GM18517 (cell line): ENCODE data around the gene A2M.

ENCODE experiments used
- ATAC-seq: cut with Tn5 transposase; IDR thresholded peaks from one replicate; pipeline ENCODE4 v1.9.1; 2021; ENCODE audit warnings: mild to moderate bottlenecking, moderate library complexity; ENCODE audit not compliant: unreplicated experiment

A2M gene

DNA sequence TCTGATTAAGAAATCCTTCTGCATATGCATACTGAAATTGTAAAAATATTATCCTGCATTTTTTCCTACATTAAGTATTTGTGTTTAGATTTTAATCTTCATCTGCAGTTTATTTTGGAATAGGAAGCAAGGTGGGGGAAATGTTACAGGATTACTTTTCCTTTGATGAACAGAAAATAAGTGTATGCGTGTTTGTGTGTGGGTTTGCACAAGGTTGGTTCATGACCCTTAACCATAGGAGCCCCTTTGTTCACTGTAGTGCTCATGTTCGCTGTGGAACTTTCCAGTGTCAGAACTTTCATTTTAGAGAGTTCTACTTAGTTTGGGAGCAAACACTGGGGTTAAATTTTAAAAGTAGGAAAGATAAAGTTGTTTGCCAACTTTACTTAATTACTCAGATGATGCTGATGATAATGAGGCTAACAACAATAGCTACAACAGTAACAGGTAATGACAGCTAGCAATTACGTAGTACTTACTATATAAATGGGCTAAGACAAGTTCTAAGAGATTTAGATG lies 6.4 kb upstream of the A2M start:
- no peak for ATAC-seq

DNA sequence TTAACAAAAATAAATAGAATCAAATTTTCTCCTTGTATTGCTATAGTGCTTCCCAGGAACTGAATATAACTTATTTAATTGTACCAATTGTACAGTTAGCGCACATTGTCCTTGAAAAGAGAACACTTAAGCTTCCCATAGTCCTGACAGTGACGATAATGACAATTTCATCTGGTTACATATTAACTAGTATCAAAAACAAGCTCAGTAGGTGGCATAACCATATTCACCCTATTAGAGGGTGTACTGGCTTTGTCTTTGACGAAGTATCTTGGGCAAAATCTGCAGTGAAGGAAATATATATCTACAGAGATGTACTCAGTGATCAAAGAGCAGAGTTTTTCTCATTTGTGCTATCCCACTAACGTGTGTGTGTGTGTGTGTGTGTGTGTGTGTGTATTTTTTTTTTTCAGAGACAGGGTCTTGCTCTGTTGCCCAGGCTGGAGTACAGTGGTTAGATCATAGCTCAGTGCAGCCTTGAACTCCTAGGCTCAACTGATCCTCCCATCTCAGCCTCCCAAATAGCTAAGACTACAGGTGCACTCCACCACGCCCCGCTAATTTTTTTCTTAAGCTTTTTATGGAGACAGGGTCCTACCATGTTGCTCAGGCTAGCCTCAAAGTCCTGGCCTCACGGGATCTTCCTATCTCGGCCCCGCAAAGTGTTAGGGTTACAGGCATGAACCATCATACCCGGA lies 4.9 kb upstream of the A2M start:
- no peak for ATAC-seq

DNA sequence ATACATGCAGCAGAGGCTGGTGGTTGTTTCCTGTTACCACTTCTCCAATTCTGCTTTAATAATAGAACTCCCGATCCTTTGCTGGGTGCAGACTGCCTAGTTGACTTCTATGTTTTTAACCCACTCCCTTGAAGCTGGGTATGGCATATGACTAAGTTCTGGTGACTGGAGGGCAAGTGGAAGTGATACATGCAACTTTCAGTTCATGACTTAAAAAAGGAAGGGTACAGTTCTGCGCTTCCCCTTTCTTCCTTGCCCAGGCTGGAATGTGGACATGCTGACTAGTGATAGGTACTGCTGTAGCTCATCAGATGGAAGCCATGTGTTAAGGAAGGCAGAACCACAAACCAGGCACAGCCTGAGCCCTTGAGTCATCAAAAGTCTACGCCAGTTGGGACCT lies 2.4 kb upstream of the A2M start:
- ATAC-seq: peak; percentile 46

DNA sequence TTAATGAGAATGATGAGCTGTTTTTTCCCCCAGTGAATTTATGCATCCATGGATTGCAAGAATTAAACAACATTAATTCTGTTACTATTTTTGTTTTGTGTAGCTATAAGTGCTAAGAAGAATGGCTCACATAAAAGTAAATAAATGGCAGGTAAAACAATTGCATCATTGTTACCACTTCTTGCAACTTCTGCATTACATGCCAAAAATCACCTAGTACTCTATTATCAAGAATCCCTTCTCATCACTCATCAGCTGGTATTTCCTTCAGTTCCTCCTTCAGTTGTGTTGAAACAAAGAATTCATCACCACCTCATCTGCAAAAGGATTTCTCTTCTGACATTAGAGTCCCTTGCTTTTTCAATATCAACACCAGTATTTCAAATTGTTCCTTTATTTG lies 773 bp downstream of the A2M start:
- ATAC-seq: no peak

DNA sequence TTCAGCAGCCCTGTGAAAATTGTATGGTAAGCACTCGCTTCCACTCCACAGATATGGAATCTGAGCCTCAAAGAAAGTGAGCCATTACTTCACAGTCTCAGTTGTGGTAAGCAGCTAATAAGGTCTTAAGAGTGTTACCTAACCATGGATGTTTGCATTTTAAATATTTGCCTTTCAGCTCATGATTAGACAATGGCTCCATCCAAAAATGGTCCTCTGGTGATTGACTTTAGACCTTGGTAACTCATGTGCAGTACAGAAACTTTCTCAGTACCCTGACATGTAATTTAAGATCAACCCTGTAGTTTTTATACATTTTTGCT lies 1.8 kb downstream of the A2M start:
- ATAC-seq: no peak

DNA sequence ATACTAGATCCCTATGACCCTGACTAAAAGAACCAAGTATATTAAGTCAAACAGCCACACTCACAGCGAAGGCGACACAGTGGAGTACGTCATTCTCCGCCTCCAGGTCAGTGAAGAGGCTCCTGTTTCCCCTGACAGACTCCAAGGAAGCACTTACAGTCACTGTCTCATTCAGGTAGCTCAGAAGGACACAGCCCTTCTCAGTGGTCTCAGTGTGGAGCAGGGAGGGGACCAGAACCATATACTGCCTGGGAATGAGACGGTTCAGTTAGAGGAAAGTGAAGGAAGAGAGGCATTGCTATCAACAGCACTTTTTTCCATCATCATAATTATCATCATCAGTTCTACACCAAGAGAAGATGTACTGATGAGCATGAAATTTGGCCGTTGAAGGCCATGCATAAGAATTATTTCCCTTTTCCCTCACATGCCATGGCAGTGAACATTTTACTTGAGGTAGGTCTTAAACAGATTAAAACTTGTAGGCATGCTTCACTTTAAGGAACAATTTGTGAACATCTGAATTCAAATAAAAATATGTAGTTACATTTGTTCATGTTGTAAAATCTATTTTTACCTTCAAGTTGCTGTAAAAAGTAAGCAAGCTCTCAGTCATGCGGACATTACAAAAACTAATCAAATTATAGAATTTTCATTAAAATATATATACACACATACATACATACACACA lies 2.3 kb downstream of the A2M start:
- ATAC-seq: no peak

DNA sequence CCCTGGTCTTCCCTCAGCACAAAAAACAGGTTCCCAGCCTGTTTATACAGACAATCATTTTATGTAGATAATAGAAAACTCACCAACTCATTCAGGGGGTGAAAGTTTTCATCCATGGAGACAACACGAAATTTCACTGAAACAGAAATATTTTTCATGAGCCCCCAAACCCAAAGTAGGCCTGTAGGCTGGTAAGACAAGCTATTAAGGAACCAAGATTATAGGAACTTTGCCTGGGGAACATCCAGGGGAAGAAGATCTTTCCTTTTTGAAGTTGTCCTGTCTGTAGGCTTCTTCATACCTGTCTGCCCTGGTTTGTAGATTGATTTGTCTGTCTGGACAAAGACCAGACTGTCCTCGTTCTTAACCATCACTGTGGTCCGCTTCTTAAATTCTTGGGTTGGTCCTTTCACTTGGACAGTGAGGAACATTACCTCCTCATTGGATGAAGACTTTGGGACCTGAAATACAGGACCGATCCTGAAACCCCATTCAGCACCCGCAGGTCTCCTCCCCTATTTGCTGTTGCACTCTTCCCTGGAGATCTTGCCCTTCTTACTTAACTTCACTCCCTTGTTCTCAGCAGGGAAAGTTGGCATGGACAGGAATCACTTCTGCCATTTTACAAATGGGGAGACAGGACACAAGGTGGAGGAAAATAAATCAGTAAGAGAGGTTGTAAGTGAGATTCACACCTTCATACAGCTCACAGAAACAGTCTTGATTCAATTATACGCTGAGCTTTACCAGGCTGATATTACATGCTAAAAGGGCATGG lies 3.5 kb downstream of the A2M start:
- no peak for ATAC-seq

DNA sequence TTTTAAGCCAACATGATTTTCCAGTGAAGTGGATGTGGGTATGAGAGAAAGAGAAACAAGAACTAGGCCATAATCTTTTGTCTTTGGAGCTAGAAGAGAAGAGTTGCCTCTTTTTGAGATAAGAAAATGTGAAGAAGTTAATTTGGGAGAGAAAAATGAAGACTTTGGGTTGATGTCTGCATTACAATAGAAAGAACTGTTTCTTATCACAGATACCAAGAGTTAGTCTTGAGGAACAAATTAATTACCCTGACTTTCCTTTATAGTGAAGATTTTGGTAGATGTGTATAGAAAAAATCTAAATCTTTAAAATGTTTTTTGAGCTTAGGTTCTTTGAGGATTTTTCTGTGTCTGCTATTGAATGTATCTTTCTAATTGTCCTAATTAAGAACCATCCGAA lies 4.2 kb downstream of the A2M start:
- no peak for ATAC-seq

DNA sequence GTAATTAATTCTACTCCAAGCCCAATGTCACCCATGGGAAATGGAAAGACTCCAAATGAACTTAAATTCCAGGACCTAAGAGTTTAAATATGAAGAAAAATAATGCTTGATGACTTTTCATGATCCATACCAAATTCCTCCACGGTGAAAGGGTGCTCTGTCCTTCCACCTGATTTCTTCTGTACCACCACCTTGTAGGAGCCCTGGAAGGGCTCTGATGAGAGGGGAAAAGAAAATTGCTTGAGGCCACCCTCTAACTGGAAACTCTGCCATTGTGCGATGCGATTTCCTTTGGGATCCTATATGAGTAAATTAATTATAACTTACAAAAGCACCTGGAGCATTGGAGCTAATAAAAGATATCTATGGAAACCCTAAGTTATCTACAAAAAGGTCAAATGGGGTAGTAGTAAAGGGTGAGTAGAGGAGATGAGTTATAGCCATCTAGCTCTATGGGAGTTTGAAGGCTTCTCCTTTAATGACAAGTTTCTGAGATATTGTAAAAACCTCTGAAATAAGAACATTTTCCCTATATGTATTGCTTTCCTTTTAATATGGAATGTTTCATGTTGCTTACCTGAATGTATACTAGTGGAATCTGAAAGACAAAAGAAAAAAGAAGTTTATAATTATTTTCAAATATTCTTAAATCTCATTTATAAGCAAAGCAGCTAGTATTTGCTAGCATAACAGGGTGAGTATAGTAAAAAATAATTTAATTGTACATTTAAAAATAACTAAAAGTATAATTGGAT lies 5.8 kb downstream of the A2M start:
- ATAC-seq: no peak

DNA sequence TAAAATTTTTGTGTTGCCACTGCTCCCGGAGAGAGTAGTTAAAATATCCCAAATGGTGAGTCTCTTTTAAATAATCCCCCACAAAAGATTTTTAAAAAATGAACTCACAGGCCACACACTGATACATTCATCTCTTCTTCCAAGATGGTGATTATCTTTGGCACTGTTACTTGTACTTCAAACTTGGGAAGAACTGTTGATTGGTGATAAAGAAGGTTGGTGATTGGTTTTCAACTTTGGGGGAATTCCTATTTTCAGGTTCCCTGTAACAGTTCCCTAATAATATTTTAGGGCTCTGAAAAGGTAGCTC lies 6.6 kb downstream of the A2M start:
- no peak for ATAC-seq

DNA sequence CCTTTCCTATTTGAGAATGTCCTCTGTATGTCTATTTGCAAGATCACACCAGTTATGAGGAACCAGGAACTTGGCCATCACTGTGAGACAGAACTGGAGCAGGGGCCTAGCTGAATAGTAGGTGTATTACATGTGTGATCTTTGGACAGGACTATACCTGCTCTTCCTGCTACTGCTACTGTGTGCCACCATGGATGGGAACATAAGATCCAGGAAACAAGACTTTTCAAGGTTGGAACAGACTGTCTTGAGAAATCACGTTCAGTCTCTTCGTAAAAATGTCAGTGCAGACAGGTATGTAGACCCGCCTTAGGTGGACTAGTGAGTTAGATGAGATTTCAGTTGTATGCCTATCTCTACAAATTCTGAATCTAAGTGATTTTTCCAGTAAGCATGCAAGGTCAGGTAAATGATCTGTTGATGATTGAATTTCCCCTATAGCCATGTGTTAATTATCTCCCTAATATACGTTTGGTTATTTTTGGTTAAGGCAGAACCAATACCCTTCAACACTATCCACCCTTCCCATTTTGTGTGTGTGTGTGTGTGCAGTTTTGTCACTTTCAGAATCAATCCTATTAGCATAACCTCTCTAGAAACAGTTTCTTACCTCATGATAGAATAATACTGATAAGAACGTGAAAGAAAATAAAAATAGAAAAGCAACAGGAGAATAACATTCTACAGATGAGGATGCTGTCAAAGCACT lies 7.1 kb downstream of the A2M start:
- ATAC-seq: no peak

DNA sequence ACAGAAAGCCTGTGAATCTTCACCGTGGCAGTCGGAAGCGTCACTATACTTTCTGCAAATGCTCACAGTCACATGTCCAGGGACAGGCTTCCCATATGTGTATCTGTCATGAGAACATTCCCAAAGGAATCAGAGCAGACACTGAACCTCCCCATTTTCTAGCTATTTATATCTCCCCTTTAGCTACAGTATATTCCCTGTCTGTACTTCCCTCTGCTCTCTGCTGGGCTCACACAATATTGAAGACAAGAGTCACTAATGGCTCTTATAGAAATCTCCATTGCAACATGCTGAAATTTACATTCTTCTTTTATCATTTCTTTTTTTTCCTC lies 8.2 kb downstream of the A2M start:
- no peak for ATAC-seq

DNA sequence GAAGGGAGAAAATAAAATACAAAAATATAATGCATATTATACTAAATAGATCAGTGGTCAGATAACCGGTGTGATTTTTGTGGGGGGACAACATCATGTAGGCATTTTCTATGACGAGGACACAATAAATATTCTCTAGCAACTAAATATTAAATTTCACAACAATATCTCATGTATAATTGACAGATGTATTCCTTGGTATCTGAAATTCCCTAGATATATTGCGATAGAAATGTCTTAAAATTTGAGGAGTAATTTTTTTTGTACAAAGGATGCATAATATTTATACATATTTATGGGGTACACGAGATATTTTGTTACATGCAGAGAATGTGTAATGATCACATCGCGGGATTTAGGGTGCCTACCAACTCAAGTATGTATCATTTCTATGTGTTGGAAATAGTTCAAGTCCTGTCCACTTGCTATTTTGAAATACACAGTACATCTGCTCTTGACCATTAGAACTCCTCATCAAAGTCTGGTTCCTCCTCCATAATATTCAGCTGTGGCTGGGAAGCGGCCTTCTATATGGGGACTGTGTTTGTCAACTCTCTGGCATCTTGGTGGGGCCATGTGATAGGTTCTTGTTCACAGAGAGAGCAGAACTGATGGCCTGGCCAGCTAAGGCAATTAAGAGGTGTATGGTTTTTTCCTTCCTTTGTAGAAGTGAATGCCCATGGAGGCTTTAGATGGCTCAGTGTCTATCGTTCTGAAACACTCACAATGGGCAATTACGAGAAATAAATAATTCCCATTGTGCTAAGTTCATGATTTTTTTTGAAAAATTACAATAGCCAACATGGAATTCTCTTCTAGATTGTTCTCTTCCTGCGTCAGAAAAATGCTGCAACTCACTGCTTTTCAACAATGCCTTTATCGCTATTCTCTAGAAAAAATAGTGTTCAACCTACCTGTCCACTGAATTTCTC lies 8.8 kb downstream of the A2M start:
- no peak for ATAC-seq

DNA sequence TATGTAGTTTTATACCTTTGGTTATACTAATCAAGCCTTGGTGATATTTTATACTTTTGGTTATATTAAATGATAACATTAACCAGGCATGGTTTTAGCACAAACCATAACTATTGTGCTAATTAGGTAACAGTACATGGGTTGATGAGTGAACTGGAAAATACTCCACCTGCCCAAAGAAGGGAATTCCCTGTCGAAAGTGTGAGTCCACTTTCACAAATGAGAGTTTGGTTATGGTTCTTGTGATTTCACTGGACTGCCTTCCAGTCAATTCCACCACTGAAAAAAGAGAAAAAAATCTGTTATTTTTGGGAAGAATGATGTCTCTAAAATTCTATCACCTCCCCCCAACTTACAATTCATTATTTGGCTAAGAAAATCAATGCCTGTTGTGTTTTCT lies 9.7 kb downstream of the A2M start:
- no peak for ATAC-seq

DNA sequence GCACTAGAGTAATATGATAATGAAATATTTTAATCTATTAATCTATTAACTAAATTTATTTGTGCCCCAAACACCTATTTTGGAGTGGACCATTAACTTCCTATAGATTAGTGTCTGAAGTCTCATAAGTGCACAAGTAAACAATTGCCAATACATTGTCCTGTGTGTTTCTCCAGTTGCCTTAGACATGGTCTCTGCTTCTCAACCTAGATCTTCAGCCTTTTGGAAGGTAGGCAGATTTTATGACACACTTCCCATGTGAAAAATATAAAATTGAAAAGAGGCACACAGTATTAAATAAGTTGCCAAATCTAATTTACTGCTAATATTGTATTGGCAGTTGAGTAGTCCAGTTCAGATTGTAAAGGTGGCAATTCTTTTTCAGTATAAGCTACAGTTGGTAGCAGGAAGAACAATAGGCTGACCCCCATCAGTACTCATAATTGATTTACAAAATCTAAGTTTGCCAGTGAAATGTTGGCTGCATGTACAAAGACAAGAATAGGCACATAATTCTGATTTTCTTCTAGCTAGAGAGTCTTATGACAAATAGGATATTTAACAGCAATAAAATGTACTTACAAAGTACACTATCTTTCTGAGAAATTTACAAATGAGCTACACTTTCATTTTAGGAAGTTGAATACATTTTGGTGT lies 10.8 kb downstream of the A2M start:
- ATAC-seq: no peak

DNA sequence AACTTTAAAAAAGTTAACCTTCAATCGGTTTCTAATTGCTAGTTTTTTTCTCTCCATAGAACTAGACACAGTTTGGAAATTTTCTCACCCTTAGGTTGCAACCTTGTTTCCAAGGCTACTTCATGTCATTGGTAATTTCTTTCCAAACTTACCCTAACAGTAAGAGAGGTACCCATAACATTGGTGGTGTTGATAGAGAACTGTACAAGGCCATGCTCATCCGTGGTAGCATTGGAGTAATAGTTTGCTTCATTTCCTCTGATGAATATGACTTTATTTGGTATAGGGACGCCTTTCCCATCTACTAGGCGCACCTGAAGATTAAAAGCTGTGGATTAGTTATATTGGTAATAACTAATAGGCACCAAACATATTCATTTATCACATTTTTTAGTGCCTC lies 11.6 kb downstream of the A2M start:
- ATAC-seq: no peak

DNA sequence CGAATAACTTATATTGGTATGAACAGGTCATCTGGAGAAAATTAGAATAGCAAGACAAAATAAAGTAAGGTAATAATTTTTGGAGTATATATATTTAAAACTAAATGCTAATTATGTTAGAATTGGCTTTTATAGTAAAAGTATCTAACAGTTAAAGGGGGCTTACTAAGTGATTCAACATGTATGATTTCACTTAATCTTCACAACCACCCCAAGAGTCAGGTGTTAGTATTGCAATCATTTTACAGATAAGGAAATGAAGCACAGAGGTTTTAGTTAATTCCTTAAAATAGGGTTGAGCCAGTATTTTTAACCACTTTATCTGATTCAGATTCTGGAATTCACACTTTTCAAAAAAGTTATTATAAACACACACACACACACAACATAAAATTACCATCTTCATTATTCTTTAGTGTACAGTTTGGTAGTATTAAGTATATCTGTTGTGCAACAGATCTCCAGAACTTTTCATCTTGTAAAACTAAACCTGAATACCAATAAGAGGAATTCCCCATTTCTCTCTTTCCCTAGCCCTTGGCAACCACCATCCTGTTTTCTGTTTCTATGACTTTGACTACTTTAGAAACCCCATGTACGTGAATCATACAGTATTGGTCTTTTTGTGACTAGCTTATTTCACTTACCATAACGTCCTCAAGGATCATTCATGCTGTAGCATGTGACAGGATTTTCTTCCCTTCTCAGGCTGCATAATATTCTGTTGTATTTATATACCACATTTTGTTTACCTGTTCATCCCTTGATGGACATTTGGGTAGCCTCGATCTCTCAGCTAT lies 12.5 kb downstream of the A2M start:
- no peak for ATAC-seq

DNA sequence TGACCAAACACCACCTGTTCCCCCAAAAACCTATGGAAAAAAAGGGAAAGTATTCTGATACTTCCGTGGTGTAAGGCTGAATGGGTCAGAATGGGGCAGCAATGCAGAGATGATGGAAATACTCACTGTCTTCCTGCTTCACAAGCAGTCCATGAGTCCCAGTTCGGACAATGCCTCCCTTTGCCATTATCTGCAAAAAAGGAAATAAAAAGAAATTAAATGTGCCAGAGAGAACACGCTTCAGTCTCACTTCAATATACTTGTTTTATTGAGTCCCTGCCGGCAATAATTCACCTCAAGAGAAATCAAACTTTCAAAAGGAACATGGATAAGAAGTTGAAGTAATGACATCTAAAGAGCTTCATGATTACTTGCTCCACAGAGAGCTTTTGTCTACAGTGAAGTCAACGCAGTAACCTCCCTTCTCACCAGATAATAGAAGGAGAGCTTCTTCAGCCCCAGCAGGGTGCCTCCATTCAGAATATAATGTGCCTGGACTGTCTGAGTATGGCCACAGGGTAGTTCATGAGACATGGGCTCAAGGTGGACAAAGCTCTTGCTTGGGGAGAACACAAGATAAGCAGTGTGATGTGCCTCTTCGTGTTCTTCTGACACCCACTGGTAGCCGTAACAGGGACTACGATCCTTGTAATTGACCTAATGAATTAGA lies 14.6 kb downstream of the A2M start:
- ATAC-seq: no peak
